ENCODE data around the gene TNP1. TPM values are rescaled to one million over a fixed set of nuclear protein-coding genes. Genes with fewer than 3 reads are reported as not detected.

The TNP1 gene
- polyA plus RNA-seq, 1 donor from 2014 or later: not detected

- H3K9ac ChIP-seq (ENCODE audit: low read length): no peak overlapping the region
- H3K9me2 ChIP-seq (ENCODE audit: insufficient read depth, low read length): no peaks in the 10 kb centered on the region
- no peaks in the 10 kb centered on the region for H3K9me3 ChIP-seq (ENCODE audit: low read length)
- H3K4me3 ChIP-seq (ENCODE audit: low read length): no peak overlapping the region
- H3K79me2 ChIP-seq (replicated peaks; ENCODE audit: insufficient read depth, low read length): no peaks in the 10 kb centered on the region
- H3K36me3 ChIP-seq (ENCODE audit: insufficient read depth, low read length): no peaks in the 10 kb centered on the region
- TF ChIP-seq EP300 (conservative IDR thresholded peaks at IDR 0.05; ENCODE audit: poor library complexity, severe bottlenecking) (no peak), TAF1 (IDR thresholded peaks at IDR 0.05; ENCODE audit: low read depth) (no peak), REST (IDR thresholded peaks at IDR 0.05; ENCODE audit: borderline replicate concordance) (no peak), CTCF (IDR thresholded peaks at IDR 0.05; ENCODE audit: poor library complexity, severe bottlenecking) (no peak), RAD21 (conservative IDR thresholded peaks at IDR 0.05) (no peak), SMC3 (conservative IDR thresholded peaks at IDR 0.05; ENCODE audit: poor library complexity) (no peak), EZH2 (IDR thresholded peaks at IDR 0.05; ENCODE audit: borderline replicate concordance, insufficient read depth, low read length, poor library complexity, severe bottlenecking) (no peak), MXI1 (conservative IDR thresholded peaks at IDR 0.05; ENCODE audit: poor library complexity, severe bottlenecking) (no peak), POLR2AphosphoS5 (IDR thresholded peaks at IDR 0.05) (no peak)
- H4K20me1 ChIP-seq (ENCODE audit: insufficient read depth): no peaks in the 10 kb centered on the region
- H3K27ac ChIP-seq (ENCODE audit: low read length): no peak overlapping the region
- no peak overlapping the region for H3K4me2 ChIP-seq (ENCODE audit: low read length)
- H2AFZ ChIP-seq (ENCODE audit: low read depth, low read length): no peak overlapping the region
- H3K27me3 ChIP-seq (ENCODE audit: insufficient read depth, low read depth, low read length): no peaks in the 10 kb centered on the region
- no peaks in the 10 kb centered on the region for H3F3A ChIP-seq (ENCODE audit: insufficient read depth, low read length, poor library complexity, severe bottlenecking)
Observed at GRCh38 chr2:216873573-216873972, 13.7 kb upstream of the TNP1 start.

GRCh38 chr2:216872624-216873023 lies 12.8 kb upstream of the TNP1 start:
- Histone ChIP-seq H3K9ac (ENCODE audit: low read length) (no peak overlapping the region), H3K27ac (ENCODE audit: low read length) (no peak overlapping the region), H4K20me1 (ENCODE audit: insufficient read depth) (no peaks in the 10 kb centered on the region), H3K36me3 (ENCODE audit: insufficient read depth, low read length) (no peaks in the 10 kb centered on the region), H2AFZ (ENCODE audit: low read depth, low read length) (no peak overlapping the region), H3F3A (ENCODE audit: insufficient read depth, low read length, poor library complexity, severe bottlenecking) (no peaks in the 10 kb centered on the region), H3K27me3 (ENCODE audit: insufficient read depth, low read depth, low read length) (no peaks in the 10 kb centered on the region), H3K9me3 (ENCODE audit: low read length) (no peaks in the 10 kb centered on the region), H3K9me2 (ENCODE audit: insufficient read depth, low read length) (no peaks in the 10 kb centered on the region), H3K4me3 (ENCODE audit: low read length) (no peak overlapping the region), H3K79me2 (replicated peaks; ENCODE audit: insufficient read depth, low read length) (no peaks in the 10 kb centered on the region), H3K4me2 (ENCODE audit: low read length) (no peak overlapping the region)
- TF ChIP-seq EZH2 (IDR thresholded peaks at IDR 0.05; ENCODE audit: borderline replicate concordance, insufficient read depth, low read length, poor library complexity, severe bottlenecking): no peak
- TF ChIP-seq POLR2AphosphoS5 (IDR thresholded peaks at IDR 0.05): no peak
- no peak for TF ChIP-seq RAD21 (conservative IDR thresholded peaks at IDR 0.05)
- no peak for TF ChIP-seq EP300 (conservative IDR thresholded peaks at IDR 0.05; ENCODE audit: poor library complexity, severe bottlenecking)
- no peak for TF ChIP-seq CTCF (IDR thresholded peaks at IDR 0.05; ENCODE audit: poor library complexity, severe bottlenecking)
- no peak for TF ChIP-seq TAF1 (IDR thresholded peaks at IDR 0.05; ENCODE audit: low read depth)
- TF ChIP-seq REST (IDR thresholded peaks at IDR 0.05; ENCODE audit: borderline replicate concordance): no peak

All from neural cell (in vitro differentiated cells).